Dendritic cell treated with granulocyte-macrophage colony-stimulating factor and Interleukin-4, amounts not matched to agents 40 ng/mL and 50 ng/mL, for 4 days (primary cell): Measurements from ENCODE around the gene ADAMTS2.

Source experiments
- H3K27ac Mint-ChIP-seq: one replicate; pipeline ENCODE4 v1.8.0; 2022; ENCODE audit warnings: mild to moderate bottlenecking, mixed read lengths
- H3K27me3 Mint-ChIP-seq: one replicate; pipeline ENCODE4 v1.8.0; 2022; ENCODE audit warnings: mild to moderate bottlenecking, mixed read lengths
- H3K36me3 Mint-ChIP-seq: one replicate; pipeline ENCODE4 v1.8.0; 2022; ENCODE audit warnings: low read depth, mixed read lengths
- H3K4me1 Mint-ChIP-seq: one replicate; pipeline ENCODE4 v1.8.0; 2022; ENCODE audit warnings: low read depth, mixed read lengths
- H3K4me3 Mint-ChIP-seq: one replicate; pipeline ENCODE4 v1.8.0; 2022; ENCODE audit warnings: mild to moderate bottlenecking, moderate library complexity, mixed read lengths
- H3K9me3 Mint-ChIP-seq: one replicate; pipeline ENCODE4 v1.8.0; 2022; ENCODE audit warnings: mixed read lengths
- intact Hi-C: fragments of 100-400 bp; cut with micrococcal nuclease; formaldehyde crosslinking; loops from one replicate; pipeline ENCODE4 v1.15.0; 2022

ADAMTS2 gene

GRCh38 chr5:179246227-179246626 lies 99.0 kb downstream of the ADAMTS2 start:
- Mint-ChIP-seq H3K9me3 (peaks cover 8% of the 10 kb centered on the region), H3K27me3 (peaks cover 12% of the 10 kb centered on the region)

GRCh38 chr5:179245031-179245430 lies 100.2 kb downstream of the ADAMTS2 start:
- no peaks in the 10 kb centered on the region for H3K36me3 Mint-ChIP-seq
- intact Hi-C loops, result no loop called here

More at GRCh38 chr5:179246227-179246626, 99.0 kb downstream of the ADAMTS2 start:
- no peak overlapping the region for H3K27ac Mint-ChIP-seq
- peaks cover 1% of the 10 kb centered on the region for H3K4me1 Mint-ChIP-seq
- intact Hi-C loops, result no loop called here
- H3K36me3 Mint-ChIP-seq, result no peaks in the 10 kb centered on the region
- no peak overlapping the region for H3K4me3 Mint-ChIP-seq

GRCh38 chr5:179244044-179244443 lies 101.2 kb downstream of the ADAMTS2 start:
- Mint-ChIP-seq H3K4me3 (no peak overlapping the region), H3K36me3 (no peaks in the 10 kb centered on the region), H3K27me3 (peaks cover 12% of the 10 kb centered on the region), H3K27ac (no peak overlapping the region), H3K9me3 (peaks cover 14% of the 10 kb centered on the region), H3K4me1 (peaks cover 7% of the 10 kb centered on the region)
- intact Hi-C loops, result no loop called here

More at GRCh38 chr5:179245031-179245430, 100.2 kb downstream of the ADAMTS2 start:
- Mint-ChIP-seq H3K27ac (no peak overlapping the region), H3K4me1 (peaks cover 7% of the 10 kb centered on the region), H3K27me3 (peaks cover 12% of the 10 kb centered on the region), H3K4me3 (no peak overlapping the region), H3K9me3 (peaks cover 8% of the 10 kb centered on the region)

GRCh38 chr5:179243333-179243732 lies 101.9 kb downstream of the ADAMTS2 start:
- H3K9me3 Mint-ChIP-seq, result peaks cover 21% of the 10 kb centered on the region
- no peak overlapping the region for H3K27ac Mint-ChIP-seq
- peaks cover 12% of the 10 kb centered on the region for H3K27me3 Mint-ChIP-seq
- intact Hi-C loops, result no loop called here
- peaks cover 7% of the 10 kb centered on the region for H3K4me1 Mint-ChIP-seq
- H3K36me3 Mint-ChIP-seq, result no peaks in the 10 kb centered on the region
- H3K4me3 Mint-ChIP-seq, result no peak overlapping the region

- peaks cover 10% of the 10 kb centered on the region for H3K27me3 Mint-ChIP-seq
- peaks cover 7% of the 10 kb centered on the region for H3K4me1 Mint-ChIP-seq
- no peaks in the 10 kb centered on the region for H3K36me3 Mint-ChIP-seq
- H3K9me3 Mint-ChIP-seq, result peaks cover 28% of the 10 kb centered on the region
- H3K4me3 Mint-ChIP-seq, result no peak overlapping the region
- intact Hi-C loops, result no loop called here
- H3K27ac Mint-ChIP-seq, result no peak overlapping the region
These were observed 102.6 kb downstream of the ADAMTS2 start for GRCh38 chr5:179242676-179243075.

GRCh38 chr5:179241764-179242370 lies 103.4 kb downstream of the ADAMTS2 start:
- H3K27me3 Mint-ChIP-seq, result peaks cover 6% of the 10 kb centered on the region
- H3K4me1 Mint-ChIP-seq, result peaks cover 7% of the 10 kb centered on the region
- no peaks in the 10 kb centered on the region for H3K36me3 Mint-ChIP-seq
- intact Hi-C loops, result no loop called here
- H3K9me3 Mint-ChIP-seq, result peaks cover 32% of the 10 kb centered on the region
- no peak overlapping the region for H3K4me3 Mint-ChIP-seq
- H3K27ac Mint-ChIP-seq, result no peak overlapping the region

GRCh38 chr5:179241175-179241574 lies 104.1 kb downstream of the ADAMTS2 start:
- Mint-ChIP-seq H3K27me3 (peaks cover 1% of the 10 kb centered on the region), H3K4me1 (peaks cover 7% of the 10 kb centered on the region), H3K4me3 (no peak overlapping the region), H3K36me3 (no peaks in the 10 kb centered on the region), H3K9me3 (peaks cover 25% of the 10 kb centered on the region), H3K27ac (no peak overlapping the region)
- intact Hi-C loops, result no loop called here

GRCh38 chr5:179240561-179240960 lies 104.7 kb downstream of the ADAMTS2 start:
- H3K4me3 Mint-ChIP-seq, result no peak overlapping the region
- H3K9me3 Mint-ChIP-seq, result peaks cover 25% of the 10 kb centered on the region
- H3K27ac Mint-ChIP-seq, result no peak overlapping the region
- H3K27me3 Mint-ChIP-seq, result peaks cover 1% of the 10 kb centered on the region
- intact Hi-C loops, result no loop called here
- H3K36me3 Mint-ChIP-seq, result no peaks in the 10 kb centered on the region
- H3K4me1 Mint-ChIP-seq, result peaks cover 7% of the 10 kb centered on the region

GRCh38 chr5:179239256-179240135 lies 105.8 kb downstream of the ADAMTS2 start:
- Mint-ChIP-seq H3K27ac (no peak overlapping the region), H3K4me3 (no peak overlapping the region), H3K27me3 (peaks cover 4% of the 10 kb centered on the region)

GRCh38 chr5:179238628-179238970 lies 106.7 kb downstream of the ADAMTS2 start:
- no peak overlapping the region for H3K27ac Mint-ChIP-seq
- intact Hi-C loops, result no loop called here
- H3K4me1 Mint-ChIP-seq, result peaks cover 7% of the 10 kb centered on the region
- peaks cover 25% of the 10 kb centered on the region for H3K9me3 Mint-ChIP-seq
- H3K27me3 Mint-ChIP-seq, result peaks cover 5% of the 10 kb centered on the region
- H3K36me3 Mint-ChIP-seq, result no peaks in the 10 kb centered on the region
- H3K4me3 Mint-ChIP-seq, result no peak overlapping the region

More at GRCh38 chr5:179239256-179240135, 105.8 kb downstream of the ADAMTS2 start:
- intact Hi-C loops, result no loop called here
- Mint-ChIP-seq H3K36me3 (no peaks in the 10 kb centered on the region), H3K4me1 (peaks cover 7% of the 10 kb centered on the region), H3K9me3 (peaks cover 25% of the 10 kb centered on the region)

- Mint-ChIP-seq H3K4me3 (no peak overlapping the region), H3K9me3 (peaks cover 25% of the 10 kb centered on the region), H3K36me3 (no peaks in the 10 kb centered on the region), H3K27ac (no peak overlapping the region), H3K4me1 (peaks cover 7% of the 10 kb centered on the region), H3K27me3 (peaks cover 5% of the 10 kb centered on the region)
- intact Hi-C loops, result no loop called here
These were observed 107.3 kb downstream of the ADAMTS2 start for GRCh38 chr5:179237770-179238627.

GRCh38 chr5:179235416-179236400 lies 109.6 kb downstream of the ADAMTS2 start:
- Mint-ChIP-seq H3K4me1 (peaks cover under 1% of the 10 kb centered on the region), H3K36me3 (no peaks in the 10 kb centered on the region), H3K27ac (no peak overlapping the region), H3K9me3 (peaks cover 25% of the 10 kb centered on the region), H3K4me3 (no peak overlapping the region), H3K27me3 (peaks cover 4% of the 10 kb centered on the region)
- intact Hi-C loops, result no loop called here

GRCh38 chr5:179234563-179235135 lies 110.6 kb downstream of the ADAMTS2 start:
- Mint-ChIP-seq H3K27ac (no peak overlapping the region), H3K36me3 (no peaks in the 10 kb centered on the region), H3K4me1 (no peaks in the 10 kb centered on the region), H3K9me3 (peaks cover 25% of the 10 kb centered on the region), H3K27me3 (peaks cover 4% of the 10 kb centered on the region), H3K4me3 (no peak overlapping the region)
- intact Hi-C loops, result no loop called here
